Vagina (tissue), 2 donors: ENCODE results near the gene MKRN2OS. TPM values are rescaled to one million over a fixed set of nuclear protein-coding genes. Genes with fewer than 3 reads are reported as not detected.

Source experiments
- DNase-seq, 2 donors: peaks; one replicate each; pipeline ENCODE4 v3.0.0-alpha.2; 2017; ENCODE audit errors: extremely low spot score in 2 of 2
- H3K27ac ChIP-seq: fragments of 200-600 bp; sonication (generic); one replicate; pipeline ENCODE4 v1.5.1; 2019
- H3K27me3 ChIP-seq: fragments of 200-600 bp; sonication (generic); one replicate; pipeline ENCODE4 v1.5.1; 2019
- H3K36me3 ChIP-seq, 2 donors: fragments of 200-600 bp; sonication (generic); one replicate each; pipeline ENCODE4 v1.5.1; 2017 to 2019
- H3K4me1 ChIP-seq: fragments of 200-600 bp; sonication (generic); one replicate; pipeline ENCODE4 v1.5.1; 2019
- H3K4me3 ChIP-seq, 2 donors: fragments of 200-600 bp; sonication (generic); 1 replicate in 1 of 2; 2 replicates in 1 of 2; pipeline ENCODE4 v1.5.1; 2016 to 2019
- H3K9me3 ChIP-seq: fragments of 200-600 bp; sonication (generic); one replicate; pipeline ENCODE4 v1.5.1; 2019
- CTCF ChIP-seq, 3 experiments: fragments of 450-650 bp in 2 of 3; fragments of 200-600 bp in 1 of 3; sonication (generic) in 1 of 3; IDR thresholded peaks; one replicate each; pipeline ENCODE4 v1.5.1; 2017 to 2019; ENCODE audit warnings: antibody characterized with exemption in 3 of 3, mild to moderate bottlenecking in 2 of 3, moderate library complexity in 2 of 3
- POLR2A ChIP-seq, 2 donors: fragments of 450-650 bp; IDR thresholded peaks; one replicate each; pipeline ENCODE4 v1.6.1; 2017; ENCODE audit warnings: antibody characterized with exemption in 2 of 2, mild to moderate bottlenecking in 2 of 2, moderate library complexity in 2 of 2
- POLR2AphosphoS5 ChIP-seq, 2 donors: sonication (generic); formaldehyde crosslinking; IDR thresholded peaks; one replicate each; pipeline ENCODE4 v1.9.0; 2017; ENCODE audit warnings: antibody characterized with exemption in 2 of 2, mild to moderate bottlenecking in 2 of 2, low read depth in 1 of 2; ENCODE audit not compliant: insufficient read depth in 1 of 2
- intact Hi-C: fragments of 100-400 bp; cut with DNase I; formaldehyde crosslinking; loops from one replicate; pipeline ENCODE4 v1.15.1; 2023
- small RNA-seq: library from RNA; depleted of rRNA; stranded (forward); fragments of <200 nt; gene quantifications from one replicate; pipeline ENCODE3, GENCODE V24; 2016
- total RNA-seq: library from RNA; depleted of rRNA; stranded (reverse); fragments of >200 nt; gene quantifications from one replicate; pipeline ENCODE4 v1.2.3, GENCODE V29; 2016

Gene MKRN2OS
- total RNA-seq, 1 donor from 2014 or later: not detected

DNA sequence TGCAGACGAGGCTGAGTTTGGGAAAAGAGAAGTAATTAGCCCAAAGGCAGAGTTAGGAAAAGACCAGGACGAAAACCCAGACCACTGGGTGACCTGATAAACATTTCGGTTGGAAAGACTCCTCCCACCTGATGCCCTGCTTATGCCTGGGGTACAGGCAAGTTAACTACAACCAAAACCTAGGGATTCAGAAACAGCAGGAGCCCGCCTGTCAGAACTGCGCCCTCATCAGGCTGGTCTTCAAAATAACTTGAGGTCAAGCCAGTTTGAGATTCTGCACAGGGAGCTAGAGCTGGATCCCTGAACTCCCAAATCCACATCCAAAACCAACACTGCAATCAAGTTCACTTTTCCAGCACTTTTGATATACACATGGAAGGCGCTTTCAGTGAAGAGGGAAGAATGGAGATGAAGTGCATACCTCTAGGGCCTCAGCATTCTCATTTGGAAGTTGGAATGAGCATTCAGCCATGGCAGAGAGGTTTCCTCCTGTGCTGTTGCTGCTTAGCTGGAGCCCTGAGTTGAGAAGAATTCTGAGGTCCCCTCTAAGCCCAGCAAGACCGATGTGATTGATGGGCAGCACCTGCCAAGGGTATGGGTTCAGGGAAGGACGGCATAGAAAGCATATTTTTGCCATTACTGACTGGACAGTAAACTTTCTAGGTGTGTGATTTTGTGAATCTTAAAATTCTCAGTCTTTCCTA is 49.4 kb downstream of the MKRN2OS start:
- H3K36me3 ChIP-seq: peaks cover 0 to 44% of the 10 kb centered on the region in 2 donors
- H3K27me3 ChIP-seq: no peaks in the 10 kb centered on the region

GRCh38 chr3:12490547-12490946 is 54.8 kb downstream of the MKRN2OS start:
- Histone ChIP-seq H3K36me3 (no peaks in the 10 kb centered on the region), H3K4me3 (no peak overlapping the region), H3K27ac (no peak overlapping the region), H3K27me3 (no peaks in the 10 kb centered on the region), H3K9me3 (no peaks in the 10 kb centered on the region), H3K4me1 (peaks cover 12% of the 10 kb centered on the region)
- no peak for DNase-seq
- no peak for TF ChIP-seq POLR2A (IDR thresholded peaks at IDR 0.05)
- TF ChIP-seq CTCF (IDR thresholded peaks at IDR 0.05): no peak
- TF ChIP-seq POLR2AphosphoS5 (IDR thresholded peaks at IDR 0.05; ENCODE audit: insufficient read depth in 1 of 2, low read depth in 1 of 2): no peak
- intact Hi-C loops: no loop called here

More for the DNA sequence above, 49.4 kb downstream of the MKRN2OS start:
- TF ChIP-seq CTCF (IDR thresholded peaks at IDR 0.05) (no peak), POLR2AphosphoS5 (IDR thresholded peaks at IDR 0.05; ENCODE audit: insufficient read depth in 1 of 2, low read depth in 1 of 2) (no peak), POLR2A (IDR thresholded peaks at IDR 0.05) (no peak)
- DNase-seq: no peak
- Histone ChIP-seq H3K4me1 (no peaks in the 10 kb centered on the region), H3K27ac (no peak overlapping the region), H3K4me3 (no peak overlapping the region), H3K9me3 (no peaks in the 10 kb centered on the region)
- intact Hi-C loops: no loop called here

DNA sequence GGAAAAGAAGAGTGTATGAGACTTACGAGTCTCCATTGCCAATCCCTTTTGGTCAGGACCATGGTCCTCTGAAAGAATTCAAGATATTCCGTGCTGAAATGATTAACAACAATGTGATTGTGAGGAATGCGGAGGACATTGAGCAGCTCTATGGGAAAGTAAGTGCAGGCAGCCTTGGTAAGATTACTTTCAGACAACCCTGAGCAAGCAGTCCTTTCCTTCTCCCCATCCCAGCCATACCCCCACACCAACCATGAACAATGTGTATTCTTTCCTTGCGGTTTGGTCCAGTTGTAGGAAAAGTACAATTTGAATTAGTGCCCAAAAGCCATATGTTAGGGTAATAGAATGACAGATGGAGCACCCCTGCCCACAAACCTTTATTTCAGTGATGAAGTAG is 55.5 kb downstream of the MKRN2OS start:
- Histone ChIP-seq H3K4me1 (peaks cover 19% of the 10 kb centered on the region), H3K4me3 (no peak overlapping the region), H3K36me3 (no peaks in the 10 kb centered on the region), H3K27ac (no peak overlapping the region), H3K9me3 (no peaks in the 10 kb centered on the region), H3K27me3 (no peaks in the 10 kb centered on the region)
- DNase-seq: no peak
- TF ChIP-seq POLR2A (IDR thresholded peaks at IDR 0.05): no peak
- TF ChIP-seq CTCF (IDR thresholded peaks at IDR 0.05): no peak
- no peak for TF ChIP-seq POLR2AphosphoS5 (IDR thresholded peaks at IDR 0.05; ENCODE audit: insufficient read depth in 1 of 2, low read depth in 1 of 2)
- intact Hi-C loops: no loop called here

Small RNA genes lying within 50 kb of the gene (small RNA-seq; reads per million reads assigned to genes)
- not detected for gene RF00017
- not detected for gene RNA5SP123
- not detected for gene RNU6-377P

Other genes starting within 250 kb of the MKRN2OS start
- gene TSEN2, start 61.0 kb downstream of the MKRN2OS start, total RNA-seq: 16.0 TPM
- gene MKRN2, start 11.6 kb upstream of the MKRN2OS start, total RNA-seq: 28.5 TPM
- 89.6 TPM for gene RAF1, start 118.6 kb upstream of the MKRN2OS start, total RNA-seq
- 31.7 TPM for gene TMEM40, start 213.8 kb upstream of the MKRN2OS start, total RNA-seq